HG03139 (cell line): ENCODE results near the gene FHOD1.

Experiments
- ATAC-seq: cut with Tn5 transposase; IDR thresholded peaks from one replicate; pipeline ENCODE4 v1.9.1; 2021; ENCODE audit not compliant: unreplicated experiment

Gene FHOD1

GRCh38 chr16:67247192-67248072, at the start of gene FHOD1:
Gene FHOD1, minus strand, starts transcription at chr16:67247481. Its CDS starts 71 bp downstream, at chr16:67247410.
- ATAC-seq, result peak; percentile 40

GRCh38 chr16:67296420-67296819, 49.1 kb upstream of the FHOD1 start:
- no peak for ATAC-seq

- ATAC-seq, result no peak
Measured at GRCh38 chr16:67294938-67295361, 47.7 kb upstream of the FHOD1 start.

- no peak for ATAC-seq
Measured at GRCh38 chr16:67294171-67294757, 47.0 kb upstream of the FHOD1 start.

- no peak for ATAC-seq
Measured at GRCh38 chr16:67291461-67291860, 44.2 kb upstream of the FHOD1 start.

- ATAC-seq, result no peak
Measured at GRCh38 chr16:67287960-67288359, 40.7 kb upstream of the FHOD1 start.

GRCh38 chr16:67286441-67287235, 39.4 kb upstream of the FHOD1 start:
- ATAC-seq, result no peak

- no peak for ATAC-seq
Measured at GRCh38 chr16:67284699-67285646, 37.7 kb upstream of the FHOD1 start.

GRCh38 chr16:67283826-67284555, 36.7 kb upstream of the FHOD1 start:
- no peak for ATAC-seq

- ATAC-seq, result no peak
Measured at GRCh38 chr16:67283039-67283825, 36.0 kb upstream of the FHOD1 start.

GRCh38 chr16:67282447-67282805, 35.1 kb upstream of the FHOD1 start:
- ATAC-seq, result no peak

GRCh38 chr16:67281536-67282446, 34.5 kb upstream of the FHOD1 start:
- ATAC-seq, result no peak

- ATAC-seq, result no peak
Measured at GRCh38 chr16:67280090-67281015, 33.1 kb upstream of the FHOD1 start.

GRCh38 chr16:67279296-67280089, 32.2 kb upstream of the FHOD1 start, which contains the start of gene PLEKHG4:
Gene PLEKHG4, plus strand, starts transcription at chr16:67279532. Its CDS starts 513 bp downstream, at chr16:67280045.
- ATAC-seq, result peak; percentile 59

- ATAC-seq, result peak; percentile 18
Measured at GRCh38 chr16:67278773-67279295, 31.6 kb upstream of the FHOD1 start.
